AG04450 (cell line): ENCODE results near the gene UBE2L3. TPM values are rescaled to one million over a fixed set of nuclear protein-coding genes. Genes with fewer than 3 reads are reported as not detected.

Experiments used
- CTCF ChIA-PET: fragments of 300-600, 350-600 bp; formaldehyde crosslinking; extraction: SDS; loops from one replicate; lab custom pipeline; 2022; ENCODE audit warnings: antibody characterized with exemption, inconsistent platforms; lab: Charles Lee
- POLR2A ChIA-PET: fragments of 350-600 bp; formaldehyde crosslinking; extraction: SDS; loops from one replicate; lab custom pipeline; 2021; ENCODE audit warnings: antibody characterized with exemption, inconsistent platforms; lab: Yijun Ruan, JAX
- DNase-seq: peaks from one replicate; pipeline ENCODE4 v3.0.0-alpha.2; 2011; ENCODE audit warnings: low read depth, low spot score
- H3K27ac ChIP-seq: one replicate; pipeline ENCODE4 v1.5.1; 2012; ENCODE audit warnings: low read depth, low read length, control low read depth
- H3K27me3 ChIP-seq: one replicate; pipeline ENCODE4 v1.6.0; 2012; ENCODE audit warnings: low read length; ENCODE audit not compliant: control insufficient read depth, insufficient read depth
- H3K4me3 ChIP-seq: 2 replicates; pipeline ENCODE4 v1.5.1; 2011; ENCODE audit warnings: mild to moderate bottlenecking, low read depth, low read length, control low read depth
- H3K9me3 ChIP-seq: 2 replicates; pipeline ENCODE4 v1.5.1; 2012; ENCODE audit warnings: low read length; ENCODE audit not compliant: control insufficient read depth, insufficient read depth
- CTCF ChIP-seq: IDR thresholded peaks from 2 replicates; pipeline ENCODE4 v1.5.1; 2011; ENCODE audit warnings: low read depth, low read length, control low read depth, inconsistent platforms
- polyA plus RNA-seq: library from polyadenylated mRNA; depleted of rRNA; stranded (reverse); fragments of >200 nt; gene quantifications from 2 replicates; pipeline ENCODE4 v1.2.3, GENCODE V29; 2011

The UBE2L3 gene
- polyA plus RNA-seq, 1 experiment, result 77.2 TPM

GRCh38 chr22:21569459-21570170 lies 2.1 kb downstream of the UBE2L3 start:
- ChIA-PET CTCF (interaction anchor here (0.6 to 1.1 kb wide), 2 partner anchors 61 to 652 kb away, joined by 3 read pairs; partner anchors contain the start of gene CRKL), POLR2A (interaction anchor here (1.1 kb wide), 1 partner anchor 10 kb away, joined by 4 read pairs; no protein-coding TSS in a partner anchor)
- DNase-seq, result no peak
- TF ChIP-seq CTCF, result no peak
- no peaks in the 10 kb centered on the region for H3K27me3 ChIP-seq
- H3K9me3 ChIP-seq, result no peaks in the 10 kb centered on the region; the same call in 1 of the 2 replicates
- H3K27ac ChIP-seq, result no peak overlapping the region
- peak overlapping the region; percentile 87 for H3K4me3 ChIP-seq

- Histone ChIP-seq H3K27me3 (no peaks in the 10 kb centered on the region), H3K4me3 (no peak overlapping the region), H3K27ac (no peak overlapping the region), H3K9me3 (no peaks in the 10 kb centered on the region; the same call in 1 of the 2 replicates)
- ChIA-PET POLR2A (no interaction called here), CTCF (no interaction called here)
- DNase-seq, result no peak
- no peak for TF ChIP-seq CTCF
Measured at GRCh38 chr22:21570398-21570797, 2.9 kb downstream of the UBE2L3 start.

GRCh38 chr22:21571679-21572078 lies 4.2 kb downstream of the UBE2L3 start:
- ChIA-PET CTCF (no interaction called here), POLR2A (no interaction called here)
- no peak overlapping the region for H3K4me3 ChIP-seq

GRCh38 chr22:21573293-21573734 lies 5.8 kb downstream of the UBE2L3 start:
- TF ChIP-seq CTCF, result no peak
- H3K9me3 ChIP-seq, result no peaks in the 10 kb centered on the region
- no peak for DNase-seq
- H3K27ac ChIP-seq, result no peak overlapping the region
- H3K4me3 ChIP-seq, result no peak overlapping the region
- CTCF ChIA-PET, result interaction anchor here (0.8 kb wide), 1 partner anchor 74 kb away, joined by 3 read pairs; no protein-coding TSS in a partner anchor
- no peaks in the 10 kb centered on the region for H3K27me3 ChIP-seq
- POLR2A ChIA-PET, result interaction anchor here (1.2 kb wide), 1 partner anchor 17 kb away, joined by 6 read pairs; no protein-coding TSS in a partner anchor

More at GRCh38 chr22:21571679-21572078, 4.2 kb downstream of the UBE2L3 start:
- no peak overlapping the region for H3K27ac ChIP-seq
- DNase-seq, result no peak
- H3K9me3 ChIP-seq, result no peaks in the 10 kb centered on the region; the same call in 1 of the 2 replicates
- TF ChIP-seq CTCF, result no peak
- no peaks in the 10 kb centered on the region for H3K27me3 ChIP-seq
